ENCODE results near the gene AIFM2.

AIFM2 gene

GRCh38 chr10:70098271-70098670 lies 34.4 kb downstream of the AIFM2 start:
- Histone ChIP-seq H3K4me1 (ENCODE audit: low read depth, poor library complexity, severe bottlenecking) (peaks cover 11% of the 10 kb centered on the region), H3K36me3 (ENCODE audit: insufficient read depth) (no peaks in the 10 kb centered on the region), H3K4me2 (no peak overlapping the region), H3K4me3 (IDR thresholded peaks at IDR 0.05; ENCODE audit: insufficient read depth, low read depth, low read length) (no peak overlapping the region), H3K27me3 (ENCODE audit: insufficient read depth, low read depth) (no peaks in the 10 kb centered on the region), H3K27ac (no peak overlapping the region), H3K9ac (no peak overlapping the region), H4K20me1 (ENCODE audit: insufficient read depth) (no peaks in the 10 kb centered on the region), H3K79me2 (ENCODE audit: insufficient read depth, low read depth) (no peaks in the 10 kb centered on the region), H2AFZ (ENCODE audit: low read depth) (no peak overlapping the region)
- TF ChIP-seq CTCF (conservative IDR thresholded peaks at IDR 0.05; ENCODE audit: low read depth, low read length), result no peak

- Histone ChIP-seq H4K20me1 (ENCODE audit: insufficient read depth) (no peaks in the 10 kb centered on the region), H3K36me3 (ENCODE audit: insufficient read depth) (no peaks in the 10 kb centered on the region), H3K4me3 (IDR thresholded peaks at IDR 0.05; ENCODE audit: insufficient read depth, low read depth, low read length) (no peak overlapping the region), H3K27me3 (ENCODE audit: insufficient read depth, low read depth) (no peaks in the 10 kb centered on the region), H3K9ac (no peak overlapping the region), H3K27ac (no peak overlapping the region), H3K79me2 (ENCODE audit: insufficient read depth, low read depth) (no peaks in the 10 kb centered on the region), H3K4me2 (no peak overlapping the region), H2AFZ (ENCODE audit: low read depth) (no peak overlapping the region), H3K4me1 (ENCODE audit: low read depth, poor library complexity, severe bottlenecking) (peaks cover 12% of the 10 kb centered on the region)
- TF ChIP-seq CTCF (conservative IDR thresholded peaks at IDR 0.05; ENCODE audit: low read depth, low read length), result no peak
These were observed 35.2 kb downstream of the AIFM2 start for GRCh38 chr10:70097459-70097858.

- Histone ChIP-seq H3K4me3 (IDR thresholded peaks at IDR 0.05; ENCODE audit: insufficient read depth, low read depth, low read length) (no peak overlapping the region), H3K4me1 (ENCODE audit: low read depth, poor library complexity, severe bottlenecking) (peaks cover 12% of the 10 kb centered on the region), H3K36me3 (ENCODE audit: insufficient read depth) (no peaks in the 10 kb centered on the region)
These were observed 35.8 kb downstream of the AIFM2 start for GRCh38 chr10:70096705-70097420.

GRCh38 chr10:70096016-70096704 lies 36.5 kb downstream of the AIFM2 start:
- Histone ChIP-seq H3K9ac (no peak overlapping the region), H3K4me2 (no peak overlapping the region), H4K20me1 (ENCODE audit: insufficient read depth) (no peaks in the 10 kb centered on the region), H3K36me3 (ENCODE audit: insufficient read depth) (no peaks in the 10 kb centered on the region), H3K27ac (no peak overlapping the region), H3K27me3 (ENCODE audit: insufficient read depth, low read depth) (no peaks in the 10 kb centered on the region), H3K4me3 (IDR thresholded peaks at IDR 0.05; ENCODE audit: insufficient read depth, low read depth, low read length) (no peak overlapping the region), H2AFZ (ENCODE audit: low read depth) (no peak overlapping the region), H3K4me1 (ENCODE audit: low read depth, poor library complexity, severe bottlenecking) (peaks cover 12% of the 10 kb centered on the region), H3K79me2 (ENCODE audit: insufficient read depth, low read depth) (no peaks in the 10 kb centered on the region)
- no peak for TF ChIP-seq CTCF (conservative IDR thresholded peaks at IDR 0.05; ENCODE audit: low read depth, low read length)

More at GRCh38 chr10:70096705-70097420, 35.8 kb downstream of the AIFM2 start:
- TF ChIP-seq CTCF (conservative IDR thresholded peaks at IDR 0.05; ENCODE audit: low read depth, low read length), result no peak
- Histone ChIP-seq H2AFZ (ENCODE audit: low read depth) (no peak overlapping the region), H3K79me2 (ENCODE audit: insufficient read depth, low read depth) (no peaks in the 10 kb centered on the region), H4K20me1 (ENCODE audit: insufficient read depth) (no peaks in the 10 kb centered on the region), H3K9ac (no peak overlapping the region), H3K27me3 (ENCODE audit: insufficient read depth, low read depth) (no peaks in the 10 kb centered on the region), H3K4me2 (no peak overlapping the region), H3K27ac (no peak overlapping the region)
